Measurements from ENCODE around the gene GALNT2. TPM values are rescaled to one million over a fixed set of nuclear protein-coding genes. Genes with fewer than 3 reads are reported as not detected.

Gene GALNT2
- polyA plus RNA-seq, 1 of the 3 experiments (the other 2 are of a cell fraction): 118 TPM

DNA sequence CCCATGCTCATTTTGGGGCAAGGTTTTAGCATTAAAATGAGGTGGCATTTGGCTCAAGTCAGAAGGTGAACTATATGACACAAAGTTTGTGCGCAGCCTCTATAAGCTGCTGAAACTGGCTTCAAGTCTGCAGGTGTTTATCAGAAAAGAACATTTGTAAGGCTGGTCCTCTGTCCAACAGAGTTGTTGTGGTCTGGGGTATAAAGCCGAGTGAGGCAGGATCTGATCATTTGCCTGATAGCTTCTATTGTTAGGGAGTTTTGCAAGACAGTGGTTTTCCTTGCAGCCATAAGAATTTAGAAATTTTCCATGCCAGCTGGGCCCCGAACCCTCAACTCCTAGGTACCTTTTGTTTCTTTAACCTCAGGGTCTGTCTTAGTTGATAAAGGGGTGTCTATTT is 228.3 kb downstream of the GALNT2 start (continued):
- TF ChIP-seq, protein P1, sequence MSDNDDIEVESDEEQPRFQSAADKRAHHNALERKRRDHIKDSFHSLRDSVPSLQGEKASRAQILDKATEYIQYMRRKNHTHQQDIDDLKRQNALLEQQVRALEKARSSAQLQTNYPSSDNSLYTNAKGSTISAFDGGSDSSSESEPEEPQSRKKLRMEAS (IDR thresholded peaks at IDR 0.05; ENCODE audit: low read depth): no peak
- TF ChIP-seq TCF12 (IDR thresholded peaks at IDR 0.05) (no peak), CHD2 (IDR thresholded peaks at IDR 0.05; ENCODE audit: low read length, partially characterized antibody) (no peak), EP300 (IDR thresholded peaks at IDR 0.05; ENCODE audit: borderline replicate concordance in 1 of 2, low read depth in 1 of 2, low read length in 1 of 2) (no peak), FOXJ3 (CRISPR knock-in tag; IDR thresholded peaks at IDR 0.05) (no peak), ELF1 (IDR thresholded peaks at IDR 0.05) (no peak), SMC3 (IDR thresholded peaks at IDR 0.05; ENCODE audit: low read depth, low read length) (no peak)
- TF ChIP-seq, protein P2, sequence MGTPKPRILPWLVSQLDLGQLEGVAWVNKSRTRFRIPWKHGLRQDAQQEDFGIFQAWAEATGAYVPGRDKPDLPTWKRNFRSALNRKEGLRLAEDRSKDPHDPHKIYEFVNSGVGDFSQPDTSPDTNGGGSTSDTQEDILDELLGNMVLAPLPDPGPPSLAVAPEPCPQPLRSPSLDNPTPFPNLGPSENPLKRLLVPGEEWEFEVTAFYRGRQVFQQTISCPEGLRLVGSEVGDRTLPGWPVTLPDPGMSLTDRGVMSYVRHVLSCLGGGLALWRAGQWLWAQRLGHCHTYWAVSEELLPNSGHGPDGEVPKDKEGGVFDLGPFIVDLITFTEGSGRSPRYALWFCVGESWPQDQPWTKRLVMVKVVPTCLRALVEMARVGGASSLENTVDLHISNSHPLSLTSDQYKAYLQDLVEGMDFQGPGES (IDR thresholded peaks at IDR 0.05; ENCODE audit: low read depth, low read length): no peak

DNA sequence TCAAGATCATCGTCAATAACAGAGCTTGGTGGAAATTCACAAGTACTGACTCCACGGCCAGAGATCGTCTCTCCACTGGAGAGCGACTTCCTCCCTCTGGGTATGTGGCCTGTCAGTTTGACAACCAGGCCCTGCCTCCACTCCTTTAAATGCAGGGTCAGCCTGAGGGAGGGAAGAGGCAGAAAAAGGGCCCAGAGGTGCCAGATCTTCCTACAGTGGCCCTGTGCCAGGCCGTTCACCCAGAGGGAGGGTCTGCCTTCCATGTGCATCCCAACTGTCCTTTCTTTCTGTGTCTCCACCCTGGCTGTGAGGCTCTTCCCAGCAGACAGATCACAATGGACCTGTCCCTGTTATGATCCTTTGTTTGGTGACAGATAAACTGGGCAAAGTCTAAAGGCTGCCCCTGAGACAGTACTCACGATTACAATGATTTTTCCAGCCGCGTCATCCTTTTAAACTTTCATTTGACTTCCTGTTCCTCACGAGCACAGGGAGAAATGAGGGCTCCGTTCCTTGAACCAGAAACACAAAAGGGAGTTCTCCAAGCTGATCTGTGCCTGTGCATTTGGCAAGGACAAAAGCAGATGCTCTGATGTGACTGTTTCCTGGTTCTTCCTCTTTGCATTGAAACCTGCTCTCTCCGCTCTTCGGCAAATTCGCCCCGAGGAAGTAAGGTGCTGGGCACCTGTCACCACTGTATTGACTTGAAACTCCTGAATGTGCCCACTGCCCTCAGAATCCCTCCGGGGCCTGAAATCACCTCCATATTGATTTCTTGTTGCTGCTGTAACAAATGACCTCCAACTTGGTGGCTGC is 232.4 kb downstream of the GALNT2 start:
- Histone ChIP-seq H3K9me3 (no peaks in the 10 kb centered on the region), H3K27ac (ENCODE audit: low read depth in 2 of 2, low read length in 1 of 2) (no peak overlapping the region), H3K79me2 (ENCODE audit: insufficient read depth) (no peaks in the 10 kb centered on the region), H3K27me3 (ENCODE audit: insufficient read depth) (no peaks in the 10 kb centered on the region), H3K36me3 (replicated peaks in 1 of 2; ENCODE audit: control insufficient read depth in 1 of 2, insufficient read depth in 2 of 2, low read length in 1 of 2) (no peaks in the 10 kb centered on the region), H3K4me2 (no peak overlapping the region), H4K20me1 (ENCODE audit: insufficient read depth) (no peaks in the 10 kb centered on the region), H2AFZ (ENCODE audit: low read depth) (no peak overlapping the region), H3K4me1 (ENCODE audit: control insufficient read depth in 1 of 2, insufficient read depth in 2 of 2, low read depth in 1 of 2, low read length in 1 of 2) (peaks cover 0 to 8% of the 10 kb centered on the region in 2 experiments; a peak in 1 of 4 replicates), H3K9me2 (no peaks in the 10 kb centered on the region), H3K4me3 (ENCODE audit: low read depth in 2 of 2, low read length in 1 of 2) (no peak overlapping the region), H3F3A (replicated peaks; ENCODE audit: insufficient read depth) (no peaks in the 10 kb centered on the region), H3K9ac (no peak overlapping the region)
- POLR2A ChIA-PET: interaction anchor here (0.6 kb wide), 1 partner anchor 204 kb away, joined by 3 read pairs; no protein-coding TSS in a partner anchor
- no peak for DNase-seq
- 66% methylated on average over 14 of the region's 15 CpGs for WGBS (ENCODE audit: low lambda C conversion rate)
- TF ChIP-seq GATA2 (CRISPR knock-in tag; IDR thresholded peaks at IDR 0.05): no peak
- TF ChIP-seq, protein P2 (IDR thresholded peaks at IDR 0.05; ENCODE audit: low read depth, low read length): no peak
- no peak for TF ChIP-seq FOXM1 (IDR thresholded peaks at IDR 0.05; ENCODE audit: low read depth)
- TF ChIP-seq, protein P3, sequence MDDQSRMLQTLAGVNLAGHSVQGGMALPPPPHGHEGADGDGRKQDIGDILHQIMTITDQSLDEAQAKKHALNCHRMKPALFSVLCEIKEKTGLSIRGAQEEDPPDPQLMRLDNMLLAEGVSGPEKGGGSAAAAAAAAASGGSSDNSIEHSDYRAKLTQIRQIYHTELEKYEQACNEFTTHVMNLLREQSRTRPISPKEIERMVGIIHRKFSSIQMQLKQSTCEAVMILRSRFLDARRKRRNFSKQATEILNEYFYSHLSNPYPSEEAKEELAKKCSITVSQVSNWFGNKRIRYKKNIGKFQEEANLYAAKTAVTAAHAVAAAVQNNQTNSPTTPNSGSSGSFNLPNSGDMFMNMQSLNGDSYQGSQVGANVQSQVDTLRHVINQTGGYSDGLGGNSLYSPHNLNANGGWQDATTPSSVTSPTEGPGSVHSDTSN (IDR thresholded peaks at IDR 0.05): no peak
- no peak for TF ChIP-seq MXI1 (IDR thresholded peaks at IDR 0.05; ENCODE audit: low read depth, low read length)
- TF ChIP-seq, protein P4, sequence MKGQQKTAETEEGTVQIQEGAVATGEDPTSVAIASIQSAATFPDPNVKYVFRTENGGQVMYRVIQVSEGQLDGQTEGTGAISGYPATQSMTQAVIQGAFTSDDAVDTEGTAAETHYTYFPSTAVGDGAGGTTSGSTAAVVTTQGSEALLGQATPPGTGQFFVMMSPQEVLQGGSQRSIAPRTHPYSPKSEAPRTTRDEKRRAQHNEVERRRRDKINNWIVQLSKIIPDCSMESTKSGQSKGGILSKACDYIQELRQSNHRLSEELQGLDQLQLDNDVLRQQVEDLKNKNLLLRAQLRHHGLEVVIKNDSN (IDR thresholded peaks at IDR 0.05; ENCODE audit: borderline replicate concordance, low read depth): no peak
- TF ChIP-seq FOSL2 (IDR thresholded peaks at IDR 0.05; ENCODE audit: borderline replicate concordance, low read depth): no peak
- no peak for TF ChIP-seq EP300 (IDR thresholded peaks at IDR 0.05; ENCODE audit: borderline replicate concordance in 1 of 2, low read depth in 1 of 2, low read length in 1 of 2)
- no peak for TF ChIP-seq POLR2AphosphoS5 (IDR thresholded peaks at IDR 0.05; ENCODE audit: low read depth, low read length)
- TF ChIP-seq YY1 (IDR thresholded peaks at IDR 0.05; ENCODE audit: low read depth): no peak
- no peak for TF ChIP-seq RCOR1 (IDR thresholded peaks at IDR 0.05; ENCODE audit: low read length)
- no peak for TF ChIP-seq NFIC (IDR thresholded peaks at IDR 0.05; ENCODE audit: borderline replicate concordance)
- no peak for TF ChIP-seq GABPA (IDR thresholded peaks at IDR 0.05; ENCODE audit: low read depth)
- no peak for TF ChIP-seq RFX5 (IDR thresholded peaks at IDR 0.05; ENCODE audit: low read length)
- no peak for TF ChIP-seq RAD21 (IDR thresholded peaks at IDR 0.05; ENCODE audit: low read length)
- TF ChIP-seq NRF1 (IDR thresholded peaks at IDR 0.05; ENCODE audit: low read depth, low read length): no peak
- TF ChIP-seq MEF2A (IDR thresholded peaks at IDR 0.05; ENCODE audit: borderline replicate concordance, low read depth): no peak
- TF ChIP-seq SMC3 (IDR thresholded peaks at IDR 0.05; ENCODE audit: low read depth, low read length): no peak
- CTCF ChIA-PET: no interaction called here
